OCI-LY7 (cell line): ENCODE data around the gene NLGN1. TPM values are rescaled to one million over a fixed set of nuclear protein-coding genes. Genes with fewer than 3 reads are reported as not detected.

Source experiments
- BruUV-seq: library from RNA; stranded (reverse); fragments of 400-500 nt; replicated peaks from 2 replicates; lab custom pipeline; 2021; lab: Mats Ljungman, UMichigan
- CTCF ChIA-PET: fragments of 300-600 bp; sonication (Branson Sonifier 250); formaldehyde crosslinking; loops from one replicate; lab custom pipeline; 2022; ENCODE audit warnings: antibody characterized with exemption; ENCODE audit not compliant: unreplicated experiment; lab: Charles Lee
- POLR2A ChIA-PET: fragments of 300-600 bp; sonication (Branson Sonifier 250); formaldehyde crosslinking; loops from one replicate; lab custom pipeline; 2022; ENCODE audit warnings: antibody characterized with exemption; lab: Charles Lee
- DNase-seq: peaks from one replicate; pipeline ENCODE4 v3.0.0-alpha.2; 2015; ENCODE audit warnings: low spot score
- H2AFZ ChIP-seq: fragments of 200-600 bp; sonication (generic), shearing (Covaris generic); 2 replicates; pipeline ENCODE4 v1.6.1; 2014; ENCODE audit warnings: mild to moderate bottlenecking, antibody characterized with exemption, low read length, moderate library complexity
- H3K27ac ChIP-seq: fragments of 200-600 bp; sonication (generic); 2 replicates; pipeline ENCODE4 v1.5.1; 2014; ENCODE audit warnings: mixed run types, low read depth, mild to moderate bottlenecking, moderate library complexity, low read length, inconsistent platforms; ENCODE audit not compliant: poor library complexity, severe bottlenecking
- H3K36me3 ChIP-seq: fragments of 200-600 bp; sonication (generic); 2 replicates; pipeline ENCODE4 v1.6.1; 2014; ENCODE audit warnings: mild to moderate bottlenecking, antibody characterized with exemption, low read length, moderate library complexity, mixed read lengths; ENCODE audit not compliant: insufficient read depth
- H3K4me1 ChIP-seq: fragments of 200-600 bp; sonication (generic); 2 replicates; pipeline ENCODE4 v1.5.1; 2014; ENCODE audit warnings: mild to moderate bottlenecking, low read length; ENCODE audit not compliant: insufficient read depth, poor library complexity, severe bottlenecking
- H3K4me2 ChIP-seq: fragments of 200-600 bp; sonication (generic); 2 replicates; pipeline ENCODE4 v1.6.1; 2014; ENCODE audit warnings: mild to moderate bottlenecking, low read length
- H3K4me3 ChIP-seq: fragments of 200-600 bp; sonication (generic); 2 replicates; pipeline ENCODE4 v1.5.1; 2014; ENCODE audit warnings: mild to moderate bottlenecking, low read depth, low read length; ENCODE audit not compliant: poor library complexity, severe bottlenecking
- H3K79me2 ChIP-seq: fragments of 200-600 bp; sonication (generic); 2 replicates; pipeline ENCODE4 v1.6.1; 2016; ENCODE audit warnings: low read depth, mild to moderate bottlenecking, low read length, moderate library complexity, mixed read lengths; ENCODE audit not compliant: insufficient read depth
- H3K9me2 ChIP-seq: fragments of 200-600 bp; sonication (generic); 2 replicates; pipeline ENCODE4 v1.6.1; 2016; ENCODE audit warnings: mild to moderate bottlenecking, low read length, mixed read lengths; ENCODE audit not compliant: insufficient read depth
- H3K9me3 ChIP-seq: fragments of 200-600 bp; sonication (generic); 2 replicates; pipeline ENCODE4 v1.6.1; 2014; ENCODE audit warnings: mild to moderate bottlenecking, mixed run types, low read length, mixed read lengths
- H4K20me1 ChIP-seq: fragments of 200-600 bp; sonication (generic); 2 replicates; pipeline ENCODE4 v1.6.1; 2014; ENCODE audit warnings: mild to moderate bottlenecking, antibody characterized with exemption, low read length, moderate library complexity, mixed read lengths; ENCODE audit not compliant: insufficient read depth
- EZH2phosphoT487 ChIP-seq: fragments of 200-600 bp; sonication (generic); IDR thresholded peaks from 2 replicates; pipeline ENCODE4 v1.6.1; 2018; ENCODE audit warnings: low read depth, borderline replicate concordance, mild to moderate bottlenecking, mixed run types, antibody characterized with exemption, low read length, moderate library complexity, mixed read lengths
- intact Hi-C: fragments of 100-400 bp; cut with micrococcal nuclease; formaldehyde crosslinking; loops from one replicate; pipeline ENCODE4 v1.10.0; 2022; ENCODE audit not compliant: unreplicated experiment
- total RNA-seq, 2 experiments: library from RNA; depleted of rRNA in 1 of 2; stranded (reverse); fragments of >200 nt in 1 of 2; shearing (Covaris generic) in 1 of 2; gene quantifications; 2 replicates each; pipeline ENCODE4 v1.2.3, GENCODE V29; 2014 to 2022
- TF ChIP-seq, protein P1 (sequence below): fragments of 200-600 bp; sonication (generic); conservative IDR thresholded peaks from 2 replicates; pipeline ENCODE4 v1.5.1; 2014; ENCODE audit warnings: mild to moderate bottlenecking, antibody characterized with exemption, low read length, moderate library complexity, mixed read lengths

The NLGN1 gene
- total RNA-seq, 2 experiments from 2014 or later: not detected

DNA sequence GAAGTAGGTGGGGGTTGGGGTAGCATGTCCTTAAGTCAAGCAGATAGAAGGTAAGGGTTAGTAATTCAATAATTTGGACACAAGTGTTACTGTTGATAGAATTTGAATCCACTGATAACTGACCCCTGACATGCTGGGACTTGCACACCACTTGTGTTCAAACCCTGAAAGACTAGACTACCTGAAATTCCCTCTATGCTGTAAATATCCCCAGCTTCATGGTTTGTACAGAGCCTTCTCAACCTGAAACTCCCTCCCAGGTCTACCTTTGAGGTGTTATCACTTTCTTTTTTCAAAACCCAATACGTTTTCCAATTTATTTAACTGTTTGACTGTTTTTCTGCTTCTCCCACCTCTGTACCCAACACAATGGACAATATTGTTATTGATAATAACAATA, 459.6 kb downstream of the NLGN1 start:
- Histone ChIP-seq H3K9me2 (no peaks in the 10 kb centered on the region), H3K4me1 (no peaks in the 10 kb centered on the region), H3K9me3 (no peaks in the 10 kb centered on the region), H3K36me3 (no peaks in the 10 kb centered on the region), H2AFZ (no peak overlapping the region), H3K27ac (no peak overlapping the region), H4K20me1 (no peaks in the 10 kb centered on the region), H3K79me2 (no peaks in the 10 kb centered on the region), H3K4me3 (no peak overlapping the region), H3K4me2 (no peak overlapping the region)
- intact Hi-C loops: no loop called here
- ChIA-PET CTCF (no interaction called here), POLR2A (interaction anchor here (0.7 kb wide), 1 partner anchor 15 kb away, joined by 3 read pairs; no protein-coding TSS in a partner anchor)
- no peak for TF ChIP-seq EZH2phosphoT487
- TF ChIP-seq, protein P1, sequence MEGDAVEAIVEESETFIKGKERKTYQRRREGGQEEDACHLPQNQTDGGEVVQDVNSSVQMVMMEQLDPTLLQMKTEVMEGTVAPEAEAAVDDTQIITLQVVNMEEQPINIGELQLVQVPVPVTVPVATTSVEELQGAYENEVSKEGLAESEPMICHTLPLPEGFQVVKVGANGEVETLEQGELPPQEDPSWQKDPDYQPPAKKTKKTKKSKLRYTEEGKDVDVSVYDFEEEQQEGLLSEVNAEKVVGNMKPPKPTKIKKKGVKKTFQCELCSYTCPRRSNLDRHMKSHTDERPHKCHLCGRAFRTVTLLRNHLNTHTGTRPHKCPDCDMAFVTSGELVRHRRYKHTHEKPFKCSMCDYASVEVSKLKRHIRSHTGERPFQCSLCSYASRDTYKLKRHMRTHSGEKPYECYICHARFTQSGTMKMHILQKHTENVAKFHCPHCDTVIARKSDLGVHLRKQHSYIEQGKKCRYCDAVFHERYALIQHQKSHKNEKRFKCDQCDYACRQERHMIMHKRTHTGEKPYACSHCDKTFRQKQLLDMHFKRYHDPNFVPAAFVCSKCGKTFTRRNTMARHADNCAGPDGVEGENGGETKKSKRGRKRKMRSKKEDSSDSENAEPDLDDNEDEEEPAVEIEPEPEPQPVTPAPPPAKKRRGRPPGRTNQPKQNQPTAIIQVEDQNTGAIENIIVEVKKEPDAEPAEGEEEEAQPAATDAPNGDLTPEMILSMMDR: no peak
- no TSS peak for BruUV-seq
- DNase-seq: no peak

DNA sequence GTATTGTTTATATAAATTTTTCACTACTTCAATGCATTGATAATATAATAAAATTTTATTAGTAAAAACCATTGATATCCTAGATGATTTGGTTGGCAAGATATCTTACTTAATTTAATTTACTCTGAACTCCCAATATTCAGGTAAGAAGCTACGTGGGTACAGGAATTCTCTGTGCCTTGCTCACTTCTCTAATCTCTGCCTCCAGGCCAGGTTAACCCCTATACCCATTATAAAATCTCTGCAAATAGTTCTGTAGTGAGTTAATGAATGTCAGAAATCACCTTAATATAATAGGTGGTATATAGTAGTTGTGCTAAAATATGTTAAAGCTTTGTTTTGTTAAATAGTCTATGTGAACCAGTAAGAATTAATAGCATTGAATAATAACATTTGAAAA, 465.2 kb downstream of the NLGN1 start:
- Histone ChIP-seq H3K27ac (no peak overlapping the region), H3K9me2 (no peaks in the 10 kb centered on the region), H3K4me2 (no peak overlapping the region), H3K4me1 (no peaks in the 10 kb centered on the region), H3K9me3 (no peaks in the 10 kb centered on the region), H3K79me2 (no peaks in the 10 kb centered on the region), H2AFZ (no peak overlapping the region), H4K20me1 (no peaks in the 10 kb centered on the region), H3K4me3 (no peak overlapping the region), H3K36me3 (no peaks in the 10 kb centered on the region)
- TF ChIP-seq EZH2phosphoT487: no peak
- TF ChIP-seq, protein P1: no peak
- no TSS peak for BruUV-seq
- intact Hi-C loops: no loop called here
- POLR2A ChIA-PET: interaction anchor here (0.8 to 1.7 kb wide), 3 partner anchors 11 to 177 kb away, joined by 4 read pairs; no protein-coding TSS in a partner anchor
- DNase-seq: no peak
- CTCF ChIA-PET: no interaction called here

DNA sequence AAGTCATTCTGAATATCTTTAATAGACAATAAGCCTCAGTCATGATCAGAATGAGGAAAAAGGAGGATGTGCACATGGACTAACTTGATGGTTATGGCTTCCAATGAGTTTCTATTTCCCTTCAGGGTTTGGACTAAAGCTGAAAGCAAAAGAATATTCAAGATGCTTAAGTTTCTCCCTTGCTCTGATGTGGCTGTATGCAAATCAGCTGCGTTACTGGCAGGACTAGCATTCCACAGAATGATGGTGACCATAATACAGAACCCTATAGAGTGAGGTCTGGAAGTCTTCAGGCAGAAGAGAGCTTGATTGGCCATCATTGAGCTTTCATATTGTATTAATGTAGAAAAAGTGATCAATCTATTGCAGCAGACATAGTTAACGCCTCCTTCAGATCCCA, 466.0 kb downstream of the NLGN1 start:
- Histone ChIP-seq H2AFZ (no peak overlapping the region), H4K20me1 (no peaks in the 10 kb centered on the region), H3K4me2 (no peak overlapping the region), H3K9me2 (no peaks in the 10 kb centered on the region), H3K4me3 (no peak overlapping the region), H3K79me2 (no peaks in the 10 kb centered on the region), H3K4me1 (no peaks in the 10 kb centered on the region), H3K36me3 (no peaks in the 10 kb centered on the region), H3K9me3 (no peaks in the 10 kb centered on the region), H3K27ac (no peak overlapping the region)
- ChIA-PET CTCF (no interaction called here), POLR2A (interaction anchor here (0.6 to 1.0 kb wide), 3 partner anchors 16 to 242 kb away, joined by 4 read pairs; no protein-coding TSS in a partner anchor)
- TF ChIP-seq, protein P1: no peak
- TF ChIP-seq EZH2phosphoT487: no peak
- intact Hi-C loops: no loop called here
- DNase-seq: no peak
- no TSS peak for BruUV-seq
